ENCODE measurements around the gene ROCK2.
"Not testable (repeated sequence)": the region's sequence is repeated elsewhere in the genome, so short reads cannot be mapped to it uniquely, and the experiment has no call there.

The ROCK2 gene

DNA sequence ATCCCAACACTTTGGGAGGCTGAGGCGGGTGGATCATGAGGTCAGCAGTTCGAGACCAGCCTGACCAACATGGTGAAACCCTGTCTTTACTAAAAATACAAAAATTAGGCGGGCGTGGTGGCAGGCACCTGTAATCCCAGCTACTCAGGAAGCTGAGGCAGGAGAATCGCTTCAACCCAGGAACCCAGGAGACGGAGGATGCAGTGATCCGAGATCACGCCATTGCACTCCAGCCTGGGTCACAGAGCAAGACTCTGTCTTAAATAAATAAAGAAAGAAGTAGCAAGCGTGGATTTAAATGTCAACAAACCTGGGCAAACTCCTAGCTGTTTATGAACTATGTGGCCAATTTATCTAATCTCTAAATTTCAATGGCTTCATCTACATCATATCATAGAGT lies 82.9 kb downstream of the ROCK2 start:
- not testable (repeated sequence) for DNase-seq

GRCh38 chr2:11260979-11261378 lies 83.5 kb downstream of the ROCK2 start:
- no peak for DNase-seq

GRCh38 chr2:11257964-11258363 lies 86.5 kb downstream of the ROCK2 start:
- DNase-seq = no peak

DNA sequence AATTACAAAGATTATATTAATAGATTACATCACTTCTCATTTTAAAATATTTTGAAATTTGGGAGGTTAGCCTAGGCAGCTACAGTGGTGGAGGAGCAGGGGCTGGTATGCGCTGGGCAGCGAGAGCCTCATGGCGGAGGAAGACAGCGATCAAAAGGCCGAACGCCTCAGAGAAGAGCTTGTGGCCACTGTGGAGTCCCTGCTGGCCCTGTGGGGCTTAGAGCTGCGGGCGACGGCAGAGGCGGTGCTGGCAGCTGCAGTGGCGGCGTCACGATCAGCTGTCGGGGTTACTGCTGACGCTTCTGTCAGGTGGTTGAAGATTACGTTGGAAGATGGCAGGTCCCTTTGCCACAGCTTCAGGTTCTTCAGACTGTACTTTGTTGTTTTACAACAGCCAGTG lies 87.4 kb downstream of the ROCK2 start:
- DNase-seq = no peak

GRCh38 chr2:11256166-11256565 lies 88.3 kb downstream of the ROCK2 start:
- DNase-seq = no peak

DNA sequence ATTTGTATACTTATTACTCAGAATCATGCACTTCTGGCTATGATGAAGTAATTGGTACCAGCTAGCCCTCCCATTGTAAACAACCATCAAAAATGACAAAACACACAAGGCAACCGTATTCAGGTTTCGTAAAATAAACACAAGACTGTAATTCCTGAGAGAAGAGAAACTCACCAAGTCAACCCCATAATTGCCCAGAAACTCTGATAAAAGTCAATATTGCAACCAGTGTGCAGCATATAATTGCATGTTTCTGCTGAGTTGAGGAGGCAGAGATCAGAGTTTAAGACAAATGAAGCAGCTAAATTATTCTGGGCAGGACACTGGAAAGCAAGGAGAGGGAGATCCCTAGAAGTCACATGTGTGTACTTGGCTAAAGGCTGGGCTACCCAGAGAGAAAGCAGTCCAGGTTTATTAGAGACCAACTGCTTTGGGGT lies 90.3 kb downstream of the ROCK2 start:
- no peak for DNase-seq

DNA sequence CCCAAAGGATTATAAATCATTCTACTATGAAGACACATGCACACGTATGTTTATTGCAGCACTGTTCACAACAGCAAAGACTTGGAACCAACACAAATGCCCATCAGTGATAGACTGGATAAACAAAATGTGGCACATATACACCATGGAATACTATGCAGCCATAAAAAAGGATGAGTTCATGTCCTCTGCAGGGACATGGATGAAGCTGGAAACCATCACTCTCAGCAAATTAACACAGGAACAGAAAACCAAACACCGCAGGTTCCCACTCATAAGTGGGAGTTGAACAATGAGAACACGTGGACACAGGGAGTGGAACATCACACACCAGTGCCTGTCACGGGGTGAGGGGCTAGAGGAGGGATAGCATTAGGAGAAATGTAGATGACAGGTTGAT lies 92.0 kb downstream of the ROCK2 start:
- not testable (repeated sequence) for DNase-seq

DNA sequence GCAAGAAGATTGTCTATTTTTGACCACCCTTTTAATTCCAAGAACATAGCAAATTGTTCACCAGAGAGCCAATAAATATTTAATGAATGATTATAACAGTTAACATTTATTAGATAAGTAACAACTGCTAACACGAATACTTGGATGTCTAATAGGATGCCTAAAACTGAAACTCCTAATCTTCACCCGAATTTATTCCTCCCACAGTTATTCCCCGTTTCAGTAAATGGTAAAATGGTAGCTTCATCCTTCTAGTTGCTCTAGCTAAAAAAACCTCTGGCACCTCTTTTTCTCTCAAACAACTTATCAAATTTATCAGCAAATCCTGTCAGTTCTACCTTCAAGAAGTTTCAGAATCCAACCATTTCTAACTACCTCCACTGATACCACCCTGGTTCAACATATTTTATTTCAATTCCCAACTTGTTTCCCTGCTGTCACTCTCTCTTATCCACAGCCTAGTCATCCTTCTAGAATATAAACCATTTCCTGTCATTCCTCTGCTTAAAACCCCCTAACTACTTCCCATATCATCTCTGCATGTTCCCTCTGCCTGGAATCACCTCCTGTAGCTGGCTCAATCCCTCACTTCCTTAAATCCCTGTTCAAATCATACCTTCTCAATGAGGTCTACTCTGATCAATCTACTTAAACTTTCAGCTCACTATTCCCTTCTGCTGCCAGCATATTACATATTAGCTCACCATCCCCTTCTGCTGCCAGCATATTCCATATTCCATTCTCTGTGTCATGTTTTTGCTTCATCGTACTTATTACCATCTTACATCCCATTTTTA lies 93.8 kb downstream of the ROCK2 start:
- DNase-seq = no peak

GRCh38 chr2:11245322-11245721 lies 99.1 kb downstream of the ROCK2 start:
- DNase-seq = no peak

DNA sequence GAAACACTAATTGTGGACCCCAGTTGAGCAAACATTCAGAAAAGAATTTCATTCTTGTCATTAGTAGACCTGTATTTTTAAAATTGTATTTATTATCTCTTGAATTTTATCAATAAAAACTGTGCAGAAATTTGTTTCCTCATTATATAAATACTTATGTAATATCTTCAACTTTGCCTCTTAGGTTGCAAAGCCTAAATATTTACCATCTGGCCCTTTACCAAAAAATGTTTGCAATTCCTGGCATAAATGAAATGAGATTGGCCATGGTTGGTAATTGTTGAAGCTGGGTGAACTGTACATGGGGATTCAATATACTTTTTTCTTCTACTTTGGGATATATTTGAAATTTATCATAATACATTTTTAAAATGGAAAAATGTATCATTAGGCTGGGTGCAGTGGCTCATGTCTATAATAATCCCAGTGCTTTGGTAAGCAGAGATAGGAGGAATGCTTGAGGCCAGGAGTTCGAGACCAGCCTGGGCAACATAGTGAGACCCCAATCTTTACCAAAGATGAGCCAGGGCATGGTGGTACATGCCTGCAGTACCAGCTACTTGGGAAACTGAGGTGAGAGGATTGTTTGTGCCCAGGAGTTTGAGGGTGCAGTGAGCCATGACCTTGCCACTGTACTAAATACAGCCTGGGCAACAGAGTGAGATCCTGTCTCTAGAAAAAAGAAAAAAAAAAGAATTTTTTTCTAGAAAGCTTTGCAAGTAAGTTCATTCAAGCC lies 100.2 kb downstream of the ROCK2 start:
- DNase-seq = no peak

DNA sequence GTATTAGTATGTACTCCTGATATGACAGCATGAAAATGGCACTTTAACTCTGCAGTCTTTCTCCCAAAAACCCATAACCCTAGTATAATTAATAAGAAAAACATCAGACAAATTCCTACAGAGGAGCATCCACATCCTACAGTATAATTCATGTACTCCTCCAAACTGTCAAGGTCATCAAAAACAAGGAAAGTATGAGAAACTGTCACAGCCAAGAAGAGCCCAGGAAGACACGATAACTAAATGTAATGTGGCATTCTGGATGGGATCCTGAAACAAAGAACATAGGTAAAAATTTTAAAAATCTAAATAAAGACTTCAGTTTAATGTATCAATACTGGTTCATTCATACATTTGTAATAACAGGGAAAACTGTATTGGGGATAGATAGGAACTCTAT lies 100.9 kb downstream of the ROCK2 start:
- DNase-seq = no peak

- DNase-seq = no peak
These were observed 101.8 kb downstream of the ROCK2 start for GRCh38 chr2:11242542-11243174.

- DNase-seq = no peak
These were observed 102.8 kb downstream of the ROCK2 start for GRCh38 chr2:11241412-11242203.

GRCh38 chr2:11239666-11240462 lies 104.6 kb downstream of the ROCK2 start:
- DNase-seq = no peak

DNA sequence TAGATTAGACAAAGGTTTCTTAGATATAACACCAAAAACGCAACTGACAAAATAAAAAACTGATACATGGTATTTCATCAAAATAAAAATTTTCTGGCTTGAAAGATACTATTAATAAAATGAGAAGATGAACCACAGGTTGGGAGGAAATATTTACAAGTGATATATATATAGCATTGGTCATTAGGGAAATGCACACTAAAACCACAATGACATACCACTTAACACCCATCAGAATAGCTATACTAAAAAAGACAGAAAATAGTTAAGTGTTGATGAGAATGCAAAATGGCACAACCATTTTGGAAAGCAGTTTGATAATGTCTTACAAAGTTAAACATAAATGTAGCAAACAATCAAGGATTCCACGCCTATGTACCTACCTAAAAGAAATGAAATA lies 105.3 kb downstream of the ROCK2 start:
- no peak for DNase-seq

DNA sequence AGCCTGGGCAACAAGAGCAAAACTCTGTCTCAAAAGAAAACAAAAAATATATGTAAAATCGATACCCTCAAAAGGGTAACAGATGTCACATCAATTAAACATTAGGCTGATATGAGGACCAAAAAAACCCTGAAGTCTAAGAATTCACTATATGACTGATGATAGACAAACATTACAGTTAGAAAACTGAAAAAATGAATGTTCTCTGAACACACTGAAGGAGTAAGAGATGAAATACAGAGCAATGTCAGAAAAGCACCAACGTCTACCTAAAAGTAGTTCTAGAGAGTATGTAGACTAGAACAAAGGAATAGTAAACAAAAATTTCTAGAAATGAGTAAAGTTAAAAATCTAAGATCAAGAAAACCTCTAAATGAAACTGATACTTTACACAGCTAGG lies 107.3 kb downstream of the ROCK2 start:
- no peak for DNase-seq

DNA sequence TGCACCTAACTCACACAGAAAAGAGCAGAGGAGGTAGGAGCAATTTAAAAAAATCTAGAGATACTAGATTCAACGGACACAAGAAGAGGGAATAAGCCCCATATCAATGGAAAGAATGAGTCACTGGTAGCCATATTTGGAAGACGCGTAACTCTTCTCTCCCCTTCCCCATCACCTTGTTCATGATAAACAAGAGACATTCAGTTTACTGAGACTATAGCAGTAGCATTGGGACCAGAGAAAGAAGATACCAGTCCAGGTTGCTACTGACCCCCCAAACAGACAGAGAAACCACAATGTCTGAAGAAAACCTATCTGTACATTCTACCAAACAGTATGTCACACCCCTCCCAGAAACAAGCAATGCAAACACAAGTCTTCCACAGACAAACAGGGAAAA lies 108.1 kb downstream of the ROCK2 start:
- no peak for DNase-seq

DNA sequence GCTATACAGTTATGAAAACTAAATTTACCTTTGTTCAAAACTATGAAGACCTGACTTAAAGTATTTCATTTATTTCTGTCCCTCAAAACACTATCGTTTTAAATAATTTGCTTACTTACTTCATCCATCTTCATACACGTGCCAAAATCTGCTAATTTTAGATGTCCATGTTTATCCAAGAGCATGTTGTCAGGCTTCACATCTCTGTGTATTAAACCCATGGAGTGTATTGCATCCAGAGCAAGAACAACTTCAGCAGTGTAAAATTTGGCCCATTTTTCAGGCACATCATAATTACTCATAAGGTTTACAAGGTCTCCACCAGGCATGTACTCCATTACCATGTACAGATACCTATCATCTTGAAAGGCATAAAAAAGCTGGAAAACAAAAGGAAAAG lies 108.9 kb downstream of the ROCK2 start:
- DNase-seq = no peak

DNA sequence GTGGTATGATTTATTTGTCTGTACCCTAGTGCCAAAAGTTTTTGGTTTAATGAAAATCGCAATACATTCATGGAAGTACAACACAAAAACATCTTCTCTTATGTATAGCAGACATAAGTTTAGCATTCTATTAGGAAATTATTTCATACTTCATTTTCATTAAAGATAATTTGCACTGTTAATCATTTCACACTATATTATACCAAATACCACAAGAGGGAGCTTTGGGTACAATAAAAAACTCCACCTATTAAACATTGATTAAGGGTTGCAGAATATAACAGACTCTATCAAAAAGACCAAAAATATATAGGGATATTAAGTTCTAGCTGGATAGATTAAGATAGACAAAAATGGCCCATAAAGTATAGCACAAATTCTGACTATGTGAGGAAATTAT lies 110.1 kb downstream of the ROCK2 start:
- DNase-seq = peak; percentile 32

- DNase-seq = not testable (repeated sequence)
These were observed 113.2 kb downstream of the ROCK2 start for GRCh38 chr2:11231193-11231592.

DNA sequence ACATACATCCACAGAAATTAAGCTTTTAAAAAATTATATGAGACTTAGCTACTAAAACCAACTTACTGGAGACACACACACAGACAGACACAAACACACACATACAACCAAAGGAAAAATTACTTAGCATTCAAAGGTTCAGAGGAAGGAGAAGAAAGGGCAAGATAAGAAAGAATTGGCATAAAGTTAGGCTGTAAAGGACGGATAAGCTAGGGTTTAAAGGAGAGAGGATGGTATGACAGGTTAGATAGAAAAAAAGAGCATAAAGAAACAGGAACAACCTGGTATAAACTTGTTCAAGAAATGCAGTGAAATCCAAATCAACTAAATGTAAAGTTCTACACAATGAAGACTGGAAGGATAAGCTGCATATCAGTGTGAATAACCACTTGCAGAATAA lies 115.7 kb downstream of the ROCK2 start:
- no peak for DNase-seq

GRCh38 chr2:11227595-11227994 lies 116.8 kb downstream of the ROCK2 start:
- no peak for DNase-seq

All from NCI-H510A treated with DMSO at 0.1 percent for 48 hours (cell line).